CD4-positive, alpha-beta memory T cell (primary cell): ENCODE data around the gene NCAM2. TPM values are rescaled to one million over a fixed set of nuclear protein-coding genes. Genes with fewer than 3 reads are reported as not detected.

Experiments used
- CTCF ChIA-PET: fragments of 350-600 bp; sonication (Branson Sonifier 250); formaldehyde crosslinking; loops from one replicate; lab custom pipeline; 2021; ENCODE audit warnings: inconsistent platforms; ENCODE audit not compliant: partially characterized antibody; lab: Charles Lee
- POLR2A ChIA-PET: fragments of 350-600 bp; sonication (Branson Sonifier 250); formaldehyde crosslinking; loops from one replicate; lab custom pipeline; 2021; ENCODE audit not compliant: partially characterized antibody; lab: Charles Lee
- DNase-seq, 5 donors: peaks; one replicate each; pipeline versions ENCODE4 v3.0.0 to v3.0.0-alpha.2; 2020 to 2022; ENCODE audit warnings: mixed read lengths in 1 of 5
- H3K27ac ChIP-seq: one replicate; pipeline ENCODE4 v1.7.0; 2013; ENCODE audit warnings: low read depth, low read length
- H3K27me3 ChIP-seq: 2 replicates; pipeline ENCODE4 v1.7.0; 2013; ENCODE audit warnings: mild to moderate bottlenecking, low read length, moderate library complexity; ENCODE audit not compliant: insufficient read depth
- H3K36me3 ChIP-seq: 2 replicates; pipeline ENCODE4 v1.7.0; 2013; ENCODE audit warnings: mild to moderate bottlenecking, low read length, moderate library complexity; ENCODE audit not compliant: insufficient read depth
- H3K4me1 ChIP-seq: 2 replicates; pipeline ENCODE4 v1.7.0; 2013; ENCODE audit warnings: mild to moderate bottlenecking, low read length, moderate library complexity; ENCODE audit not compliant: insufficient read depth
- H3K4me3 ChIP-seq, 2 donors: one replicate each; pipeline ENCODE4 v1.7.0; 2013; ENCODE audit warnings: low read length in 2 of 2, mild to moderate bottlenecking in 1 of 2
- H3K9me3 ChIP-seq, 2 donors: one replicate each; pipeline ENCODE4 v1.7.0; 2013; ENCODE audit warnings: low read length in 2 of 2, control low read depth in 1 of 2; ENCODE audit not compliant: control insufficient read depth in 1 of 2
- H3K27ac Mint-ChIP-seq, 7 donors: one replicate each; pipeline ENCODE4 v1.8.0; 2020 to 2021; ENCODE audit warnings: mixed read lengths in 7 of 7, mild to moderate bottlenecking in 6 of 7, inconsistent platforms in 3 of 7, moderate library complexity in 3 of 7
- H3K27me3 Mint-ChIP-seq, 2 donors: one replicate each; pipeline ENCODE4 v1.8.0; 2020 to 2021; ENCODE audit warnings: mixed read lengths in 2 of 2
- H3K36me3 Mint-ChIP-seq, 2 donors: one replicate each; pipeline ENCODE4 v1.8.0; 2020 to 2021; ENCODE audit warnings: mixed read lengths in 2 of 2, inconsistent platforms in 1 of 2, mild to moderate bottlenecking in 1 of 2
- H3K4me1 Mint-ChIP-seq, 4 donors: one replicate each; pipeline ENCODE4 v1.8.0; 2020 to 2021; ENCODE audit warnings: mixed read lengths in 4 of 4, mild to moderate bottlenecking in 1 of 4
- H3K4me3 Mint-ChIP-seq, 8 donors: one replicate each; pipeline ENCODE4 v1.8.0; 2020 to 2021; ENCODE audit warnings: mixed read lengths in 8 of 8, mild to moderate bottlenecking in 7 of 8, moderate library complexity in 6 of 8, inconsistent platforms in 3 of 8
- H3K9me3 Mint-ChIP-seq, 8 donors: one replicate each; pipeline ENCODE4 v1.8.0; 2020 to 2021; ENCODE audit warnings: mixed read lengths in 8 of 8, mild to moderate bottlenecking in 5 of 8, inconsistent platforms in 3 of 8, moderate library complexity in 1 of 8
- intact Hi-C: fragments of 100-400 bp; cut with micrococcal nuclease; formaldehyde crosslinking; loops from one replicate; pipeline ENCODE4 v1.15.1; 2023
- polyA plus RNA-seq, 2 donors: library from polyadenylated mRNA; unstranded; fragments of 300-500 nt; fragmentation: Illumina TruSeq; gene quantifications; one replicate each; pipeline ENCODE4 v1.2.3, GENCODE V29; 2021
- total RNA-seq, 2 experiments: library from RNA; stranded (reverse); gene quantifications; one replicate each; pipeline ENCODE4 v1.2.3, GENCODE V29; 2021

Gene NCAM2
- total and polyA plus RNA-seq, 4 experiments from 2014 or later: not detected

GRCh38 chr21:21165063-21165645, 166.9 kb downstream of the NCAM2 start:
- Mint-ChIP-seq H3K4me1 (no peaks in the 10 kb centered on the region), H3K27ac (no peak overlapping the region), H3K27me3 (no peaks in the 10 kb centered on the region), H3K4me3 (no peak overlapping the region), H3K9me3 (peaks cover 0 to 2% (median 0%) of the 10 kb centered on the region in 8 donors), H3K36me3 (no peaks in the 10 kb centered on the region)
- Histone ChIP-seq H3K4me1 (no peaks in the 10 kb centered on the region), H3K27me3 (no peaks in the 10 kb centered on the region), H3K27ac (no peak overlapping the region), H3K9me3 (no peaks in the 10 kb centered on the region), H3K4me3 (no peak overlapping the region), H3K36me3 (no peaks in the 10 kb centered on the region)
- ChIA-PET CTCF (no interaction called here), POLR2A (no interaction called here)
- intact Hi-C loops: no loop called here
- DNase-seq: no peak

GRCh38 chr21:21174676-21175075, 176.5 kb downstream of the NCAM2 start:
- H3K36me3 Mint-ChIP-seq: no peaks in the 10 kb centered on the region
- no peaks in the 10 kb centered on the region for H3K36me3 ChIP-seq
- no peak overlapping the region for H3K27ac ChIP-seq
- H3K9me3 Mint-ChIP-seq: peaks cover 0 to 4% (median 0%) of the 10 kb centered on the region in 8 donors
- H3K27me3 ChIP-seq: no peaks in the 10 kb centered on the region
- ChIA-PET POLR2A (no interaction called here), CTCF (no interaction called here)
- H3K27me3 Mint-ChIP-seq: no peaks in the 10 kb centered on the region
- H3K4me3 Mint-ChIP-seq: no peak overlapping the region
- no peaks in the 10 kb centered on the region for H3K9me3 ChIP-seq
- DNase-seq: no peak
- no peak overlapping the region for H3K4me3 ChIP-seq
- intact Hi-C loops: no loop called here
- peaks cover 0 to 5% (median under 1%) of the 10 kb centered on the region in 4 donors for H3K4me1 Mint-ChIP-seq
- no peaks in the 10 kb centered on the region for H3K4me1 ChIP-seq
- no peak overlapping the region for H3K27ac Mint-ChIP-seq

- CTCF ChIA-PET: no interaction called here
- H3K27me3 ChIP-seq: no peaks in the 10 kb centered on the region
These were observed 177.7 kb downstream of the NCAM2 start for GRCh38 chr21:21175798-21176334.

GRCh38 chr21:21177353-21177986, 179.3 kb downstream of the NCAM2 start:
- intact Hi-C loops: no loop called here
- peaks cover 0 to 4% (median 0%) of the 10 kb centered on the region in 8 donors for H3K9me3 Mint-ChIP-seq
- CTCF ChIA-PET: no interaction called here
- peaks cover 0 to 5% (median under 1%) of the 10 kb centered on the region in 4 donors for H3K4me1 Mint-ChIP-seq
- no peaks in the 10 kb centered on the region for H3K36me3 ChIP-seq
- H3K27ac ChIP-seq: no peak overlapping the region
- H3K9me3 ChIP-seq: no peaks in the 10 kb centered on the region
- H3K4me3 ChIP-seq: no peak overlapping the region
- no peaks in the 10 kb centered on the region for H3K36me3 Mint-ChIP-seq
- POLR2A ChIA-PET: no interaction called here
- DNase-seq: no peak
- H3K27me3 ChIP-seq: no peaks in the 10 kb centered on the region
- no peak overlapping the region for H3K4me3 Mint-ChIP-seq
- no peak overlapping the region for H3K27ac Mint-ChIP-seq
- H3K27me3 Mint-ChIP-seq: no peaks in the 10 kb centered on the region
- no peaks in the 10 kb centered on the region for H3K4me1 ChIP-seq

More at GRCh38 chr21:21175798-21176334, 177.7 kb downstream of the NCAM2 start:
- Mint-ChIP-seq H3K4me1 (peaks cover 0 to 5% (median under 1%) of the 10 kb centered on the region in 4 donors), H3K27ac (peak overlapping the region in 2 of 7 donors; percentile 41 to 70), H3K4me3 (peak overlapping the region in 1 of 8 donors; percentile 5), H3K27me3 (no peaks in the 10 kb centered on the region), H3K9me3 (peaks cover 0 to 4% (median 0%) of the 10 kb centered on the region in 8 donors), H3K36me3 (no peaks in the 10 kb centered on the region)
- no peaks in the 10 kb centered on the region for H3K9me3 ChIP-seq
- POLR2A ChIA-PET: no interaction called here
- DNase-seq: no peak
- H3K36me3 ChIP-seq: no peaks in the 10 kb centered on the region
- intact Hi-C loops: no loop called here
- no peak overlapping the region for H3K4me3 ChIP-seq
- no peaks in the 10 kb centered on the region for H3K4me1 ChIP-seq
- H3K27ac ChIP-seq: no peak overlapping the region

DNA sequence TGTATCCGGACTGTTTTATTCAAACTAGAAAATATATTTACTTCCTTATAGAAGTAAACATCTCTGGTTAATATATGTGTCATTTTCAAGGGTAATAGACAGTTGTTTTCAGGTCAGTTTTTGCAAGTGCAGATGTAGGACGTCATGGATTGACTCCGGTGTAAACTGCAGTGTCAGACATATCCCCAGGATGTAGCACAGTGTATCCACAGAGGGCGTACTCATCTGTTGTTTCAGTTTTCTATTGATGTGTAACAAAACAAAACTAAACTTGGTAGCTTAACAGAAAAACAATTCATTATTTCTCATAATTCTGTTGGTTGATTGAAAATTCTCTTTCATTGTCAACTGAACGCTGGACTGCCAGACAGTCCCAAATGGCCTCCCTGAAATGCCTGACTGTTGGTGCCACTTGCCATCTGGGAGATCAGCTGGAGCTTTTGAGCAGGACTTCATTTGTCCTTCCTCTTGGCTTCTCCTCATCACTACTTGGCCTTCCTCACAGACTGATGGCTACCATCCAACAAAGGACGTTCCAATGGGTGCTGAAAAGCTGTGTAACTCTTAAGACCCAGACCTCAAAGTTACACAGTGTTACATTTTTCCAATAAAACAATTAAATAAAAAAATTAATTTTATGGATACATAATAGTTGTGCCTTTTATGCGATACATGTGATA, 181.6 kb downstream of the NCAM2 start:
- Histone ChIP-seq H3K4me1 (no peaks in the 10 kb centered on the region), H3K4me3 (no peak overlapping the region), H3K27me3 (no peaks in the 10 kb centered on the region), H3K9me3 (no peaks in the 10 kb centered on the region), H3K36me3 (no peaks in the 10 kb centered on the region), H3K27ac (no peak overlapping the region)
- Mint-ChIP-seq H3K9me3 (peaks cover 0 to 4% (median 0%) of the 10 kb centered on the region in 8 donors), H3K4me3 (no peak overlapping the region), H3K27me3 (no peaks in the 10 kb centered on the region), H3K36me3 (no peaks in the 10 kb centered on the region), H3K27ac (no peak overlapping the region), H3K4me1 (peaks cover 0 to 4% (median under 1%) of the 10 kb centered on the region in 4 donors)
- DNase-seq: no peak
- ChIA-PET CTCF (interaction anchor here (1.4 kb wide), 1 partner anchor 13 kb away, joined by 3 read pairs; no protein-coding TSS in a partner anchor), POLR2A (no interaction called here)
- intact Hi-C loops: no loop called here

GRCh38 chr21:21182401-21183010, 184.3 kb downstream of the NCAM2 start:
- intact Hi-C loops: no loop called here
- Mint-ChIP-seq H3K36me3 (no peaks in the 10 kb centered on the region), H3K27me3 (no peaks in the 10 kb centered on the region), H3K9me3 (peaks cover 0 to 2% (median 0%) of the 10 kb centered on the region in 8 donors), H3K27ac (no peak overlapping the region), H3K4me1 (no peaks in the 10 kb centered on the region), H3K4me3 (no peak overlapping the region)
- H3K4me3 ChIP-seq: no peak overlapping the region
- H3K9me3 ChIP-seq: no peaks in the 10 kb centered on the region
- H3K27me3 ChIP-seq: no peaks in the 10 kb centered on the region
- H3K27ac ChIP-seq: no peak overlapping the region
- ChIA-PET POLR2A (no interaction called here), CTCF (no interaction called here)
- H3K4me1 ChIP-seq: no peaks in the 10 kb centered on the region
- no peaks in the 10 kb centered on the region for H3K36me3 ChIP-seq
- DNase-seq: no peak

DNA sequence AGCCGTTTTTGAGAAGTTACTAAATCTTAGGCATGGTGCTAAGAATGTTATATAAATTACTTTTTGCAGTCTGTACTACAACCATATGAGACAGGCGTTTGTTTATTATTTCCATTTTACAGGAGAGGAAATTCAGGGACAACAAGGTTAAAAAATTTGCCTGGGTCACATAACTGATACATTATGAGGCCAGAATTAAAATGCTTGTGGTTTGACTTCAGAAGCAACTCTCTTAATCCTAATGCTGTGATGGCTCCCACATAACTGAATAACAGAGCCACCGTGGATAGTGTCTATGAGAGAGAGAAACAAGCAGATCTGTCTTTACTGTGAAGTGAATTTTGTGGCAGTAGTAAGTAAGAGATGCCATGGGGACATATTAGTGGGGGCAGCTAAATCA, 184.9 kb downstream of the NCAM2 start:
- no peaks in the 10 kb centered on the region for H3K36me3 Mint-ChIP-seq
- no peak for DNase-seq
- no peaks in the 10 kb centered on the region for H3K9me3 ChIP-seq
- no peaks in the 10 kb centered on the region for H3K4me1 Mint-ChIP-seq
- H3K27me3 ChIP-seq: no peaks in the 10 kb centered on the region
- H3K27me3 Mint-ChIP-seq: no peaks in the 10 kb centered on the region
- H3K4me3 ChIP-seq: no peak overlapping the region
- ChIA-PET POLR2A (no interaction called here), CTCF (no interaction called here)
- intact Hi-C loops: no loop called here
- H3K4me3 Mint-ChIP-seq: no peak overlapping the region
- no peaks in the 10 kb centered on the region for H3K4me1 ChIP-seq
- no peak overlapping the region for H3K27ac ChIP-seq
- H3K36me3 ChIP-seq: no peaks in the 10 kb centered on the region
- H3K27ac Mint-ChIP-seq: no peak overlapping the region
- peaks cover 0 to 2% (median 0%) of the 10 kb centered on the region in 8 donors for H3K9me3 Mint-ChIP-seq
